GM19468 (cell line): ENCODE data around the gene UBALD1.

Source experiments
- ATAC-seq: cut with Tn5 transposase; IDR thresholded peaks from one replicate; pipeline ENCODE4 v1.9.1; 2021; ENCODE audit warnings: mild to moderate bottlenecking, moderate library complexity, moderate number of reproducible peaks; ENCODE audit not compliant: unreplicated experiment; ENCODE audit errors: extremely low read depth

The UBALD1 gene

GRCh38 chr16:4617880-4618279, 3.2 kb upstream of the UBALD1 start:
- ATAC-seq: no peak

GRCh38 chr16:4616047-4616811, 1.5 kb upstream of the UBALD1 start:
- peak; percentile 70 for ATAC-seq

GRCh38 chr16:4615384-4616046, 827 bp upstream of the UBALD1 start:
- ATAC-seq: no peak

- ATAC-seq: no peak
Observed at GRCh38 chr16:4613636-4614570, 785 bp downstream of the UBALD1 start.

GRCh38 chr16:4612977-4613635, 1.6 kb downstream of the UBALD1 start:
- no peak for ATAC-seq

GRCh38 chr16:4612474-4612931, 2.2 kb downstream of the UBALD1 start:
- ATAC-seq: no peak

- no peak for ATAC-seq
Observed at GRCh38 chr16:4611337-4612021, 3.2 kb downstream of the UBALD1 start.

GRCh38 chr16:4610011-4611005, 4.4 kb downstream of the UBALD1 start:
- no peak for ATAC-seq

GRCh38 chr16:4609200-4610010, 5.3 kb downstream of the UBALD1 start:
- ATAC-seq: no peak

GRCh38 chr16:4608704-4608980, 6.0 kb downstream of the UBALD1 start:
- ATAC-seq: no peak

- no peak for ATAC-seq
Observed at GRCh38 chr16:4607841-4608703, 6.6 kb downstream of the UBALD1 start.

GRCh38 chr16:4606354-4606753, 8.3 kb downstream of the UBALD1 start:
- ATAC-seq: no peak

- ATAC-seq: no peak
Observed at GRCh38 chr16:4604401-4604800, 10.3 kb downstream of the UBALD1 start.

- ATAC-seq: no peak
Observed at GRCh38 chr16:4603624-4604170, 11.0 kb downstream of the UBALD1 start.

GRCh38 chr16:4602331-4602730, 12.4 kb downstream of the UBALD1 start:
- no peak for ATAC-seq

GRCh38 chr16:4601864-4602186, 12.9 kb downstream of the UBALD1 start:
- ATAC-seq: no peak
